Smooth muscle cell (in vitro differentiated cells): ENCODE measurements around the gene PRDM9. TPM values are rescaled to one million over a fixed set of nuclear protein-coding genes. Genes with fewer than 3 reads are reported as not detected.
"Not testable (repeated sequence)": the region's sequence is repeated elsewhere in the genome, so short reads cannot be mapped to it uniquely, and the experiment has no call there.

Source experiments
- DNase-seq: peaks from one replicate; lab custom pipeline; 2025; ENCODE audit not compliant: unreplicated experiment; lab: John Stamatoyannopoulos, UW
- H2AFZ ChIP-seq: fragments of 200-600 bp; sonication (generic); 2 replicates; pipeline ENCODE4 v1.6.0; 2016; ENCODE audit warnings: antibody characterized with exemption, low read depth, mild to moderate bottlenecking
- H3F3A ChIP-seq: fragments of 200-600 bp; sonication (generic); 2 replicates; pipeline ENCODE4 v1.6.0; 2017; ENCODE audit warnings: antibody characterized with exemption, low read depth
- H3K27ac ChIP-seq: fragments of 200-600 bp; sonication (generic); 2 replicates; pipeline ENCODE4 v1.5.1; 2016; ENCODE audit warnings: low read depth, mild to moderate bottlenecking
- H3K27me3 ChIP-seq: fragments of 200-600 bp; sonication (generic); 2 replicates; pipeline ENCODE4 v1.6.1; 2016; ENCODE audit warnings: low read depth, mild to moderate bottlenecking
- H3K36me3 ChIP-seq: fragments of 200-600 bp; sonication (generic); 2 replicates; pipeline ENCODE4 v1.5.1; 2016; ENCODE audit warnings: low read depth
- H3K4me1 ChIP-seq: fragments of 200-600 bp; sonication (generic); 2 replicates; pipeline ENCODE4 v1.5.1; 2016; ENCODE audit warnings: low read depth
- H3K4me2 ChIP-seq: fragments of 200-600 bp; sonication (generic); 2 replicates; pipeline ENCODE4 v1.6.0; 2016; ENCODE audit warnings: mild to moderate bottlenecking
- H3K4me3 ChIP-seq: fragments of 200-600 bp; sonication (generic); 2 replicates; pipeline ENCODE4 v1.5.1; 2016; ENCODE audit warnings: mild to moderate bottlenecking
- H3K79me2 ChIP-seq: fragments of 200-600 bp; sonication (generic); 2 replicates; pipeline ENCODE4 v1.6.0; 2016; ENCODE audit warnings: low read depth, mild to moderate bottlenecking
- H3K9ac ChIP-seq: fragments of 200-600 bp; sonication (generic); 2 replicates; pipeline ENCODE4 v1.6.0; 2016; ENCODE audit warnings: low read depth
- H3K9me3 ChIP-seq: fragments of 200-600 bp; sonication (generic); replicated peaks from 2 replicates; pipeline ENCODE4 v1.5.1; 2016; ENCODE audit warnings: low read depth
- H4K20me1 ChIP-seq: fragments of 200-600 bp; sonication (generic); 2 replicates; pipeline ENCODE4 v1.6.0; 2016; ENCODE audit warnings: low read depth
- CTCF ChIP-seq: fragments of 200-600 bp; sonication (generic); IDR thresholded peaks from 2 replicates; pipeline ENCODE4 v1.5.1; 2017; ENCODE audit warnings: borderline replicate concordance, mild to moderate bottlenecking, antibody characterized with exemption; ENCODE audit not compliant: insufficient read depth, poor library complexity, severe bottlenecking
- WGBS: methylation state at CpG from one replicate; pipeline ENCODE4 v1.1.7; 2016; ENCODE audit warnings: low lambda C conversion rate; 5-methylcytosine and 5-hydroxymethylcytosine counted together
- polyA plus RNA-seq: library from polyadenylated mRNA; unstranded; fragments of >200 nt; fragmentation: Nextera tagmentation; extraction: Ambion mirVana; gene quantifications from 2 replicates; pipeline ENCODE4 v1.2.1, GENCODE V29; 2016
- total RNA-seq: library from RNA; depleted of rRNA; stranded (reverse); fragments of >200 nt; gene quantifications from 2 replicates; pipeline ENCODE4 v1.2.3, GENCODE V29; 2014

Gene PRDM9
- total and polyA plus RNA-seq, 2 experiments from 2014 or later = not detected

- H3K4me2 ChIP-seq = no peak overlapping the region
- H3K36me3 ChIP-seq = no peaks in the 10 kb centered on the region
- no peak overlapping the region for H3K4me3 ChIP-seq
- no peak for TF ChIP-seq CTCF
- no peaks in the 10 kb centered on the region for H4K20me1 ChIP-seq
- H2AFZ ChIP-seq = no peak overlapping the region
- no peaks in the 10 kb centered on the region for H3K9me3 ChIP-seq
- no peaks in the 10 kb centered on the region for H3K79me2 ChIP-seq
- H3F3A ChIP-seq = no peaks in the 10 kb centered on the region
- 48% methylated on average over 1 of the region's 1 CpG for WGBS
- no peak for DNase-seq
- no peaks in the 10 kb centered on the region for H3K4me1 ChIP-seq
- no peaks in the 10 kb centered on the region for H3K27me3 ChIP-seq
- no peak overlapping the region for H3K27ac ChIP-seq
- no peak overlapping the region for H3K9ac ChIP-seq
Observed at GRCh38 chr5:23490993-23491392, 16.4 kb upstream of the PRDM9 start.

GRCh38 chr5:23494558-23494957 is 12.9 kb upstream of the PRDM9 start:
- Histone ChIP-seq H3K4me2 (no peak overlapping the region), H3K27me3 (no peaks in the 10 kb centered on the region), H3F3A (no peaks in the 10 kb centered on the region), H2AFZ (no peak overlapping the region), H3K79me2 (no peaks in the 10 kb centered on the region), H3K9me3 (no peaks in the 10 kb centered on the region), H3K9ac (no peak overlapping the region), H3K36me3 (no peaks in the 10 kb centered on the region), H3K4me3 (no peak overlapping the region), H3K4me1 (no peaks in the 10 kb centered on the region), H3K27ac (no peak overlapping the region), H4K20me1 (no peaks in the 10 kb centered on the region)
- no peak for DNase-seq
- TF ChIP-seq CTCF = no peak
- WGBS = 84% methylated on average over 1 of the region's 1 CpG

- Histone ChIP-seq H2AFZ (no peak overlapping the region), H3K79me2 (no peaks in the 10 kb centered on the region), H3K4me2 (no peak overlapping the region), H3K27me3 (no peaks in the 10 kb centered on the region), H3K27ac (no peak overlapping the region), H3K9me3 (no peaks in the 10 kb centered on the region), H3F3A (no peaks in the 10 kb centered on the region), H3K4me1 (no peaks in the 10 kb centered on the region), H3K9ac (no peak overlapping the region), H3K4me3 (no peak overlapping the region), H3K36me3 (no peaks in the 10 kb centered on the region), H4K20me1 (no peaks in the 10 kb centered on the region)
- no peak for TF ChIP-seq CTCF
- no peak for DNase-seq
- WGBS = 83% methylated on average over 1 of the region's 1 CpG
Observed at GRCh38 chr5:23496576-23496975, 10.8 kb upstream of the PRDM9 start.

- no peak for DNase-seq
- no peaks in the 10 kb centered on the region for H3K27me3 ChIP-seq
- 62% methylated on average over 23 of the region's 23 CpGs for WGBS
- H3K4me2 ChIP-seq = peak overlapping the region; percentile 25
- peak; percentile 39 for TF ChIP-seq CTCF
- H3K36me3 ChIP-seq = no peaks in the 10 kb centered on the region
- no peak overlapping the region for H3K9ac ChIP-seq
- H3K9me3 ChIP-seq = no peaks in the 10 kb centered on the region
- no peak overlapping the region for H3K4me3 ChIP-seq
- no peaks in the 10 kb centered on the region for H4K20me1 ChIP-seq
- no peaks in the 10 kb centered on the region for H3K79me2 ChIP-seq
- H3F3A ChIP-seq = no peaks in the 10 kb centered on the region
- H2AFZ ChIP-seq = no peak overlapping the region
- no peak overlapping the region for H3K27ac ChIP-seq
- H3K4me1 ChIP-seq = no peaks in the 10 kb centered on the region
Observed at GRCh38 chr5:23506329-23507236, 826 bp upstream of the PRDM9 start.

GRCh38 chr5:23510434-23510833 is 3.0 kb downstream of the PRDM9 start:
- H3K4me3 ChIP-seq, H3K4me2 ChIP-seq, DNase-seq, H3K9ac ChIP-seq, H3K27me3 ChIP-seq, H4K20me1 ChIP-seq, H2AFZ ChIP-seq, H3K27ac ChIP-seq, H3F3A ChIP-seq, H3K4me1 ChIP-seq, H3K79me2 ChIP-seq, H3K9me3 ChIP-seq, H3K36me3 ChIP-seq: not testable (repeated sequence)
- 98% methylated on average over 5 of the region's 5 CpGs for WGBS
